GM19463 (cell line): ENCODE measurements around the gene DGKB.

Experiments
- ATAC-seq: cut with Tn5 transposase; IDR thresholded peaks from one replicate; pipeline ENCODE4 v1.9.1; 2021; ENCODE audit warnings: mild to moderate bottlenecking, moderate library complexity; ENCODE audit not compliant: unreplicated experiment

DGKB gene

DNA sequence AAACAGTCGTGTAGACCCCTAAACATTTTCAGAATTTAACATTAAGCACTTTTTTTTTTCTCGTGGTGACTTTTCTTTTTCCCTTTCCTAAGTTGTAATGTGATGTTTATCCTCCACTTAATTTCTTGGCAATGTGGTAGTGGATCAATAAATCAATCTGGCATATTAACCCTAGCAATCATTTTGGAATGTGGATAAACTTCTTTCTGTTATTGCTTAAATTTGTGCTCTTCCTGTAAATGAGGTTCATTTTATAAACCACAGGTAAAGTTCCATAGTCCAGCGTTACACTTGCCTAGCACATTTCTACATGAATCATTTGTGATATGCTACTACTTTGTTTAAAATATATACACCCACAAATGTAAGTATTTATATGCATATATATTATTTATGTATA is 665.7 kb downstream of the DGKB start:
- no peak for ATAC-seq

DNA sequence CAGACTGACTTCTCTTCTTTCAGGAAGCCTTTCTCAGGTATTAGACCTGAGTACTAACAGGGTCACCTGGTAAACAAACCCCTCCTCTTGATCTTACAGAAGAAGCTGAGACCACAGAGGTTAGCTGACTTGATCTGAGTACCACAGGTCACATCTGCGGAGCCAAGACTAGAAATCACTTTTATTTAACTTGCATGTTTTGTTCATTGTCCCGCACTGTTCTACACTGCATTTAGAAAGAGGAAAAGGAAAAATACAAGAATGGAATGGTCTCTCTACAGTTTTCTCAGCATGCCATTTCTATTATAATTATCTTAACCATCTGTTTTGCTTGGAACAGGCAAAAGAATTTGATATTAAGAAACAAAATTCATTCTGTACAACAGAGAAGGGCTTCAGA is 667.5 kb downstream of the DGKB start:
- no peak for ATAC-seq

DNA sequence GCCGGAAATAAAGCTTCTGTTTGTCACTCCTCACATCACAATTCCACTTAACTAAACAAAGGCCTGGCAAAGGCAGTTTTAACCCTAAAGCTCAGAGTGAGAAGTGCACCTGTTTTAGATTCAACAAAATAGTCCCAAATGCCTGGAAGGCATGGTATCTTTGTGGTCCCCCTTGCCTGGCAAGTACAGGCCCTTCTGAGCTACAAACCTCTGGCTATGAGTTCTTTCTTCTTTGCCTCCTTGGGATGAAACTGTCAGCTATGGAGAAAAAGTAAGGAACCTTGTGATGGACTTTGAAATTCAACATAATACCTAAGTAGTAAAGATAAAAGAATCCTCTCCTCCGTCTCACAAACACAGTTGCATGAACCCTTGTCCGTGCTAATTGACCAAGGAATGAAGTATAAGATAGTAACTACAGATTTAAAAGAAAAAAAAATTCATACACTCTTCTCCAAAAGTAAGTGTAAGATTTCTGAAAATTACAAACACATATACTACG is 668.6 kb downstream of the DGKB start:
- no peak for ATAC-seq

DNA sequence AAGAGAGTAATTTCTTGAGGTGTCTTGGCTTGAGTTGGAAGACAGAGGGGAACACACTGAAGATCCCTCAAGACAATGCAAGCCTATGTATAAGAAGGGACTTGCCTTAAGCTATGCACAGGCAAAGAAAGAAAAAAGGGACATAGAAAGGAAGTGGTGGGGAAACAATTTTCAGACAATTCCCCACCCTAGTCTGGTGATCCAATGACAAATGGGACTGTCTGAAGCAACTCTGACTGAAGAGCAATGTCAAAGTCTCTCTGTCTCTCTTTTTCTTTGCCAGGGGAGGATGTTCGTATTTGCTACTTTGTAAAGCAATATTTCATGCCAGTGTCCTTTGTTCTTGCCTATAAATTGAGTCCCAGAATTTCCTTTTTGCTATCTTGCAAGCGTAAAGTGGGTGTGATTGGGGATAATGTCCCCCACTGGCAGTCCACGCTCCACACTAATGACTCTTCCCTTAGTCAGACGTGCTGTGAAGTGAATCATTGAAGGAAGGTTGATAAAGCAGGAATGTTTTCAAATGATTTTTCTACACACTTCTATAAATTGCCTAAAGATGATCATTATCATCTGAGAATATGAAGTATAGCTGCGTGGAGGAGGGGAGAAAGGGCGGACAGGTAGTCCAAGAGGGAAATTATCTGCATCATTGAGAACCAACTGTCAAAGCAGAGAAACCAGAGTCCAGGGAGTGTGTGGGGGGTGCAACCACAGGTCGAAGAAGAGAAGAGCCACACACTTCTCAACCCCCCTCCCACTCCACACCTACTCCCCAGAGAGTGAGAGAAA is 669.3 kb downstream of the DGKB start:
- ATAC-seq, result no peak

DNA sequence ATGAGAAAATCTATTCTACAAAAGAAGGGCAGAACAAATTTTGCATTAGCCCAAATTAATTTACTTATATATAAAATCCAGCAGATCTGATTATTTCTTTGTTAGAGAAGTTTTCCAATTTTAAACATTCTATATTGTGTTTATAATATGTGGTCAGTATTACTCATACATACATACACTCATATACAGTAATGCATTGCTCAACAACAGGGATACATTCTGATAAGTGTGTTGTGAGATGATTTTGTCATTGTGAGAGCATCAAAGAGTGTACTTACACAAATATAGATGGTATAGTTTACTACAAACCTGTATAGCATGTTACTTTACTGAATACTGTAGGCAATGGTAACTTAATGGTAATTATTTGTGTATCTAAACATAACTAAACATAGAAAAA is 673.5 kb downstream of the DGKB start:
- ATAC-seq, result no peak

DNA sequence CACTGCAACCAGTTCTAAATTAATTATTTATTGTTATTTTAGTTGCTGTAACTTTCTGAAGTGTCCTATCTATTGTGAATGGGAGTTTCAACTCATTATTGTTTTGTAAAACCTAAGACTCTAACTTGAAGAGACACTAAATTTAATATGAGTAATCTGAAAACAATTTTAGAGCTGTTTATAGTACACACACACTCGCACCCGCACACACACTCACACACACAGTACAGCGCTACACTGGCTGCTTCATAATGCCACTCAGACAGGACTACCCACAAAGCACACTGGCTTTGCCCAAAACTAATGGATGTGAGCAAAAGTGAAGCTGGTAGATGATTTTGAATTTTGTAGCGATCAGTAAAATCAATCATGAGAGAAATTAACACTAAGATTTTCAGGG is 674.2 kb downstream of the DGKB start:
- ATAC-seq, result no peak

DNA sequence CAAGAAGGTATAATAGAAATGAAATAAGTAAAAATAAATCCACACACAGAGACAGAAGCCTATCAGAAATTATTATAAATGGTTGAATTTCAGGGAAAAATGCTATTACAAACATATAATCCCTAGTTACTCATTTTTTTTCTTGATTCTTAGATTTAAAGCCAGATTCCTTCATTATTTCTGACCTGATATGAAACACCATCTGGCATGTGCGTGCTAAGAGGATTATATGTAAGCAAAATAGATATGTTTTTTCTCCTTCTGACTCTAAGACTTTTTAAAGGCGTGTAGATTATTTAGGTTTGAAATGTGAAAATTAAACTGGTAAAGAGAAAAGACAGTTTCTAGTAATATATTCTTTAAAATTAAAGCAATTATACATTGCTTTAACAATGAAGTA is 676.4 kb downstream of the DGKB start:
- no peak for ATAC-seq

DNA sequence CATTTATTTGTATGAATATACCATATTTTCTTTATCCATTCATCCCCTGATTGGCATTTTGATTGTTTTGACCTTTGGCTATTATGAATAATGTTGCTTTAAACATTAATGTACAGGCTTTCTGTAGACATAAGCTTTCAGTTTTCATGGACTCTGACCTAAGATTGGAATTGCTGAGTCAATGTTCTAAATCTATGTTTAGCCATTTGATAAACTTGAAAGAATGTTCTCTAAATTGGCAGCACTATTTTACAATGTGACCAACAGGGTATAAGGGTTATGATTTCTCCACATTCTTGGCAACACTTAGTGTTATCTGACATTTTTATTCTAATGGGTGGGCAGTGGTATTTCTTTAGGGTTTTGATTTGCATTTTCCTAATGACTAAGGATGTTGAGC is 683.4 kb downstream of the DGKB start:
- no peak for ATAC-seq

DNA sequence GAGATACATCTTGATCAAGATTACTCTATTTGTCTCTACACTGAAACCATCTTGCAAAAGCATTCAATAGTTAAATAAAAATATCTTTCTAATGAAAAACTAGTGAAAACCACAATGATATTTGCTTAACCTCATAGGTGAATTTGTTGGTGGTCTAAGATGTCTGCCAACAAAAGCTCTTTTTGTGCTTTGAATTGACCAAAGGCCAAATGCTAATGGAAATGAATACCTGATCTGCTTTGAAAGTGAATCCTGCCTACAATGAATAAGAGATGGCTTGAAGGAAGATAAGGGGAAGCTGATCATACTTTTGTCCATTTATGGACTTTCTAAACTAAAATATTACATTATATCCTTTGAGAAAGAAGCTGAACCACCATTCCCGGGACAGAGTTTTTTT is 684.2 kb downstream of the DGKB start:
- ATAC-seq, result no peak

DNA sequence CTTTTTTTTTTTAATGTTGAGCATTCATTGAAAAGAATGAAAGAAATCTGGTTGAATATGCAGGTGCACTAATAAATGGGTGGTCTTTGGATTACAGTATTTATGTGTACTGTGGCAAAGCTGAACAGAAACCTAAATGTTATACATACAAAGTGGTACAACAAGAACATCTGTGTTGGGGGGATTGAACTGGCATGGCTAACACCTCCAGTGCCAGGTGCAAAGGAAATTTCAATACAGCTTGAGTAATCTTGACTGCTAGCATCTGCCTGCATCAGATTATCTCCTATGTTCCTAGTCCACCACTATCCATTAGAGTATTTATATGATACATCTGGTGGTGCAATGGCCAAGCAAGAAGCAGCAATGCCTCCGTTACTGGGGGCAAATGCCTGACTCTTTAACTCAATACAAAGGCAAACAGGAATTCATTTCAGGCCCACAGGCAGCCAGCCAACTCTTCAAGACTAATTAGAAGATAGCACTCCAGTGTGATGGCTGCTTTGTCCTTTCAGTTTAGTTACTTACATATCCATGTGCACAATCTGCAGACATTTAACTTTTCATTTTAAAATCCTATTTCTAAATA is 692.6 kb downstream of the DGKB start:
- ATAC-seq, result no peak

DNA sequence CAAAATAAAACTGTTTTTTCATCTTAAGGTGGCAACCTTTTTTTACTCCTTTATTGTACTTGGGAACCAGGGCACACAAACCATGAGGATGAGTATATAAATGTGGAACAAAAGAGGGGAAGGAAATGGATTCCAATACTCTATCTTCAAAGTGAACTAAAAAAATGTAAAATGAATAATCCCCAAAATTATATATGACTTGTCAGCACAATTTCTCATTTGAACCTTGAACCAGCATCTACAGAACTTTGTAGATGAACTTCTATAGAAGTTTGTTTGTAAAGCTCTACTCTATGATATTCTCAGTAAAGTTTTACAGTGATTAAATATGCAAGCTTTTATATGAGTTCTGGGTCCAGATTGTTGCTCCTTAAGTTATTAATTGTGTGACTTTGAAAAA is 694.8 kb downstream of the DGKB start:
- no peak for ATAC-seq

DNA sequence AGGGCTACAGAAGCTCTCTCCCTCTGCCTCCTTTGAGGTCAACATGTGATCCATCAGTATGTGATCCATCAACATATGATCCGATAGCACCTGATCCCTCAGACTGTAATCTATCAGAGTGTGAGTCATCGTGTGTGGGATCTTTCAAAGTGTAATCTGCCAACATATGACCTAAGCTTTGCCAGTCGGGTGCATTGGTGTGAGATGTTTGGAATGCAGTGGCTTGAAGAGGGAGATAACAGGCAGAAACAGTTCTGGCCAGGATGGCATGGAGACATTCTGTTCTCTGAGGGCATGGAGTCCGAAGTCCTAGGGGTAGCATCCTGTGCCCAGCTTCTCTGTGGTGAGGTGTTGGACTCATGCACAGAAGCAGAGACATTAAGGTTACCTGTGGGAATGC is 695.4 kb downstream of the DGKB start:
- no peak for ATAC-seq

DNA sequence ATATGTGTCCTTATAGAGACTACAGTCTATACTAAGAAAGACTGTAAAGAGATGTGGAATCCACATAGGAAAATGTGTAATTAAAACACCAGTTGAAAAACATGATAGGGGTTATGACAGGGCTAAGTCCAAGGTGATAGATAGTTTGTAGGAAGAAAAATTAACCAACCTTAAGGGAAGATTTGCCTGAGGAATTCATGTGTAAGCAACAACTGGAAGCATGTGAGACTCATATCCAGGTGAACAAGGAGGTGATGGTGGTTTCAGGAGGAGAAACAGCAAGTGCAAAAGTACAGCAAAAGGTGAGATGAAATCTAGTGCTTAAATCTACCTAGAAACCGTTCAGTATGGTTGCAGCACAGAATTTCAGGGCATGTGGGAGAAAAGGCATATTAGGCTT is 696.4 kb downstream of the DGKB start:
- no peak for ATAC-seq

DNA sequence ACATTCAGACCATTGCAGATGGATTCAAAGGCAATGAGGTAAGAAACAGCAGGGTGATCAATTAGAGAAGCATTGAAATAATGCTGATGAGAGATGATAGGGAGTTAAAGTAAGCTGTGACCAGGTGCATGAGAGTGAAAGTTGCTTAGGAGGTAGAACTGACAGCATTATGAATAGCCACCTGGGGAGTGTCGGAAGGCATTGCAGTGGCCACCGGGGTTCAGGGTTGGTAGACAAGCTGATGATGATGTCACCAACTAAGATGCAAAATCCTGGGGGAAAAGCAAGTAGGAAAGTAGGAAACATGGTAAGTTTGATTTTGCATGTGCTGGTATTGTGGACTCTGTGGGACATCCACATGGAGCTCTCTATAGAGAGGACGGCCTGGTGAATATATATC is 701.2 kb downstream of the DGKB start:
- no peak for ATAC-seq

DNA sequence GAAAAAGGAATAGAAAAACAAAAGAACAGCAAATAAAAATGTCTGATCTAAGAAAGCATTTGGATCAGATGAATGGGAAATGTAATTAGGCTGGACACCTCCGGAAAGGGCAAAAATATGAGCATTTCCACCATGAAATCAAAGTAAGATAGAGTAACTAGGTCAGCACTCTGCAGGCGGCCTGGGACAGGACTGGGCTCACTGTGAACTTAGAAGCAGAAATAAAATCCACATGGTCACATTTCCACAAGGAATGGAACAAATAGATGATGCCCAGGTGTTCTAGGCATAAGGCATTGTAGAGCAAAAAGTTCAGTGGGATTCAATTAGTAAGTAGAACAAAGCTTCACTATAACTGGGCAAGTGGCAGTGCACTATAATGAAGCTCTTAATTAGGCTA is 703.2 kb downstream of the DGKB start:
- ATAC-seq, result no peak

DNA sequence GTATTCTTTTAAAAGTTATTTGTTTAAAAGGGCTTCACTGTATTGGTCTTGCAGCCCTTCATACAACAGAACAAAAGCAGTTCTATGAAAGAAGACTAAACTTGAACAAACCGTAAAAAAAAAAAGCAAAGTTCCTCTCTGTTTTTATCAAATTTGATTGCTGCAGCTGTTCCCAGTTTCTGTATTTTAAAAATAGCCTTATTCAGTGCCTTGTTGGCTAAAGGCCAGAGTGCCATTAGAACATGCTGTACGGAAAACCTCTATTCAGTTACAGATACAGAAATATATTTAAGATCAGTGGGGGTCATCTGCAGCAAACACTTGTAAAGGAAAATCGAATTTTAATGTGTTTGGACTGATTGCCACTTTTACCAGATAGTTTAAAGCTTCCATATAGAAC is 705.3 kb downstream of the DGKB start:
- ATAC-seq, result no peak

DNA sequence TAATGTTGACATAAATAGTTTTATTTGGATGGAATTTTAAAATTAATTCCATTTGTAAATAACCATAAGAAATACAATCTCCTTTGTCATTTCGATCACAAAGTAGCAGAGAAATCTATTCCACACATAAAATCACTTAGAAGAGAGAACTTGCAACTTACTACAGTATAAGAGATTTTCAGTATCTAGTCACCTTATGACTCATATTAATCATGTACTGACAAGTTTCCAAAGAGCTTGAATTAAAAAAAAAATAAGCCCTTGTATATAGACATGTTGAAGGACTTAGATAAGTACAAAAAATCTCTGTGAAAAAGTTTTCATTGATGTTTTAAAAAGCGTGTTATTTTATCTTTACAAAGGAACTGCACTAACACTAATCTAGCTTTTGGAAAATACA is 706.0 kb downstream of the DGKB start:
- ATAC-seq, result no peak

DNA sequence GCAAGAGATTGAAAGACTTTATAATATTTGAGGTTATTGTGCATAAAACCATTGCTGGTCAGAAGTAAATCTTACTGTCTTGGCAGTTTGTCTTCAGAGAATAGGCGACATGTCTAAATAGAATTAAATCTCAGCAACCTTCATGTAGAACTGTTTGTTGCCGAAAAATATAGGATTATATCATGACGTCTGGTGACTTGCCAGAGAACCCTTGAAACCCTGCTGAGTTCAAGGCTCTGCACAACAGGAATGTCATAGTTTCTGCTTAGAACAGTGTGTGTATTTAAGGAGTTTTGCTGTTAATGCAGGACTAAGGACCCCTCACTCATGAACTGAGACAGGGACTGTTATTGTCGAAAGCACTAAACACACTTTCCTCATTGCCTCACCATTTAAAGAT is 706.7 kb downstream of the DGKB start:
- no peak for ATAC-seq

DNA sequence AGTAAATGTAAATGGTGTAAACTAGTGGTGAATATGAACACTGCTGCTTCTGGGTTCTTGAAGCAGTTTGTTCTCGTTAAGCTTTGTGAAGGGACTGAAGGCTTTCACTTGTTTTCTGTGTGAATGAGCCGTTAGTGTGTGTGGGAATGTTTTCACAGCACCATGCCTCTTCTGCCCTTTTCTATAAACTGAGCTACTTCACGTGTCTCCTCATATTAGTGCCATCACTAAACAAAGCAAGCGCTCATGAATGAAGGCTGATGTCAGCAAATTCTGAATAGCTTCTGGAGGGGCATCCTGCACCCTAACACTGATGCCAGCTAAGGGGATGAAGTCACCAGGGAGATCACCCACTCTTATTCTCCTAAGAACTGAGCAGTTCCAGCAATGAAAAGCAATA is 707.5 kb downstream of the DGKB start:
- ATAC-seq, result no peak

DNA sequence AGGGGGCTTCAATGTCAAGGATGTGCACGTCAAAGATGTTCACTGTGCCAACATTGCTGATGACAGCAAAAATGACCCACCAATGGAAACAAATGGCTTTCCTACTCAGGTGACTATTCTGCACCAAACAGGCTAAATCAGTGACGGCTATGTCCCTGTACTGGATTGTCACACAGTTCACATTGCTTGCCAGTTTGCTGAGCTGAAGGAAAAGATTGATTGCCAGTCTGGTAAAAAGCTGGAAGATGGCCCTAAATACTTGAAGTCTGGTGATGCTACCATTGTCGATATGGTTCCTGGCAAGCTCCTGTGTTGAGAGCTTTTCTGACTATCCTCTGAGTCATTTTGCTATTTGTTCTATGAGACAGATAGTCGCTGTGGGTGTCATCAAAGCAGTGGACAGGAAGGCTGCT is 710.9 kb downstream of the DGKB start:
- no peak for ATAC-seq

DNA sequence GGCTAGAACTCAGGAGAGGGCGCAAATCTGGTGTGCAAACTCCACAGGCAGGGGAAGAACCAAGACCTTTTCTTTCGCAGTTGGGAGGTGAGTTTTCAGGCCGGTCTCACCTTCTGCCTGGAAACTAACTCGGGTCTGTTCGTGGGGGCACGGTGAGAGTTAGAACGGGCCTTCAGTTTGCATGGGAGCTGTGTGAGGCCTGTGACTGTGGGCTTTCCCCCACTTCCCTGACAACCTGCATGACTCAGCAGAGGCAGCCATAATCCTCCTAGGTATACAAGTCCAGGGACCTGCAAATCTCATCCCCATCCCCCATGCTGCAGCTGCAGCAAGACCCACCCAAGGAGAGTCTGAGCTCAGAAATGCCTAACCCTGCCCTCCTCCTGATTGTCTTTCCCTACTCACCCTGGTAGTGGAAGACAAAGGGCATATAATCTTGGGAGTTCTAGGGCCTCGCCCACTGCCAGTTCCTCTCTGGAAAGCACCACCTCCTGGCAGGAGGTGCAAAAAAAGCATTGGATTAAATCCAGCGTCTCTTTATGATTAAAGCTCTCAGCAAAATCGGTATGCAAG is 718.2 kb downstream of the DGKB start:
- ATAC-seq, result no peak

DNA sequence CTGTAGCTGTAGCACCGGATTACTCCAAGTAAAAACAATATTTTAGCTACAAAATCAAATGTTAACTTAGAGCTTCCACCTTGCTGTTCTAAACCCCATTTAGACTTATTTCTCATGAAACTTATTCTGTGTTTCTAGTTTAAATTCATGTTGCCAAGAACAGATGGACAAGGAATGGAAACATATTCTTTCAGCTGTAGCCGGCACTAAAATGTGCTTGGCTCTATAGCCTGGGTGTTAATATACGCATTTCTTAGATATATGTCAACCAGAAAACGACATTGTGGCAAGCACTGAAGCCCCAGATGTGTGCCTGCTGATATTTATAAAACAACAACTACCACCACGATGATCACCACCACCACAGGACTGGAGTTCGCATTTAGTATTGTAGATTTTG is 722.8 kb downstream of the DGKB start:
- ATAC-seq, result no peak
